HFFc6 (cell line): ENCODE measurements around the gene FARP1. TPM values are rescaled to one million over a fixed set of nuclear protein-coding genes. Genes with fewer than 3 reads are reported as not detected.

Experiments
- DNase-seq: peaks from one replicate; pipeline ENCODE4 v3.0.0-alpha.2; 2018
- H3K27ac Mint-ChIP-seq: 2 replicates; pipeline ENCODE4 v1.8.0; 2020; ENCODE audit warnings: mild to moderate bottlenecking, mixed read lengths
- H3K27me3 Mint-ChIP-seq: 2 replicates; pipeline ENCODE4 v1.8.0; 2021; ENCODE audit warnings: mild to moderate bottlenecking, moderate library complexity, mixed read lengths; ENCODE audit not compliant: insufficient read depth
- H3K36me3 Mint-ChIP-seq: 2 replicates; pipeline ENCODE4 v1.8.0; 2021; ENCODE audit warnings: low read depth, mixed read lengths
- H3K4me1 Mint-ChIP-seq: 2 replicates; pipeline ENCODE4 v1.8.0; 2020; ENCODE audit warnings: low read depth, mixed read lengths
- H3K4me3 Mint-ChIP-seq: 2 replicates; pipeline ENCODE4 v1.8.0; 2020; ENCODE audit warnings: mild to moderate bottlenecking, moderate library complexity, mixed read lengths
- H3K9me3 Mint-ChIP-seq: 2 replicates; pipeline ENCODE4 v1.8.0; 2020; ENCODE audit warnings: mild to moderate bottlenecking, mixed read lengths
- CTCF ChIP-seq: fragments of 200-600 bp; sonication (generic); IDR thresholded peaks from 2 replicates; pipeline ENCODE4 v1.5.0; 2021; ENCODE audit warnings: antibody characterized with exemption, mild to moderate bottlenecking
- total RNA-seq, 6 experiments: library from RNA; stranded (reverse); fragmentation: NEBNext Ultra II Directional; extraction: Animal tissue kit (Norgen Biotek cat#: 25700); gene quantifications; 2 replicates in 1 of 6; 3 replicates in 5 of 6; pipeline ENCODE4 v1.2.3, GENCODE V29; 2021

FARP1 gene
- total RNA-seq, 6 experiments from 2014 or later: 140 to 181 (median 150) TPM

- Mint-ChIP-seq H3K27ac (no peak overlapping the region), H3K4me1 (peaks cover 17% of the 10 kb centered on the region), H3K9me3 (no peaks in the 10 kb centered on the region), H3K4me3 (no peak overlapping the region), H3K27me3 (peaks cover 4% of the 10 kb centered on the region), H3K36me3 (peaks cover 22% of the 10 kb centered on the region)
- no peak for TF ChIP-seq CTCF
- no peak for DNase-seq
Observed at GRCh38 chr13:98364179-98364578, 221.3 kb downstream of the FARP1 start.

GRCh38 chr13:98364647-98365046 is 221.8 kb downstream of the FARP1 start:
- peaks cover 25% of the 10 kb centered on the region for H3K36me3 Mint-ChIP-seq
- TF ChIP-seq CTCF: no peak
- peaks cover 19% of the 10 kb centered on the region for H3K4me1 Mint-ChIP-seq
- DNase-seq: no peak
- peaks cover 2% of the 10 kb centered on the region for H3K27me3 Mint-ChIP-seq
- H3K9me3 Mint-ChIP-seq: no peaks in the 10 kb centered on the region
- no peak overlapping the region for H3K27ac Mint-ChIP-seq
- H3K4me3 Mint-ChIP-seq: no peak overlapping the region

GRCh38 chr13:98365302-98365701 is 222.4 kb downstream of the FARP1 start:
- TF ChIP-seq CTCF: no peak
- no peaks in the 10 kb centered on the region for H3K9me3 Mint-ChIP-seq
- H3K4me1 Mint-ChIP-seq: peaks cover 25% of the 10 kb centered on the region
- no peak overlapping the region for H3K4me3 Mint-ChIP-seq
- H3K27me3 Mint-ChIP-seq: peaks cover 6% of the 10 kb centered on the region
- no peak for DNase-seq
- H3K27ac Mint-ChIP-seq: no peak overlapping the region
- H3K36me3 Mint-ChIP-seq: peaks cover 30% of the 10 kb centered on the region

- no peak for TF ChIP-seq CTCF
- Mint-ChIP-seq H3K36me3 (peaks cover 34% of the 10 kb centered on the region), H3K4me3 (no peak overlapping the region), H3K9me3 (no peaks in the 10 kb centered on the region), H3K27ac (peak overlapping the region; percentile 14; the same call in 1 of the 2 replicates), H3K27me3 (peaks cover 11% of the 10 kb centered on the region), H3K4me1 (peaks cover 33% of the 10 kb centered on the region)
- DNase-seq: no peak
Observed at GRCh38 chr13:98366010-98366409, 223.1 kb downstream of the FARP1 start.

- no peak overlapping the region for H3K4me3 Mint-ChIP-seq
- no peaks in the 10 kb centered on the region for H3K9me3 Mint-ChIP-seq
- no peak overlapping the region for H3K27ac Mint-ChIP-seq
- TF ChIP-seq CTCF: no peak
- H3K27me3 Mint-ChIP-seq: peaks cover 11% of the 10 kb centered on the region
- H3K36me3 Mint-ChIP-seq: peaks cover 35% of the 10 kb centered on the region
- no peak for DNase-seq
- peaks cover 37% of the 10 kb centered on the region for H3K4me1 Mint-ChIP-seq
Observed at GRCh38 chr13:98366443-98366842, 223.5 kb downstream of the FARP1 start.

GRCh38 chr13:98366959-98367358 is 224.1 kb downstream of the FARP1 start:
- H3K4me3 Mint-ChIP-seq: no peak overlapping the region
- no peak for DNase-seq
- TF ChIP-seq CTCF: no peak
- H3K27me3 Mint-ChIP-seq: peaks cover 11% of the 10 kb centered on the region
- peaks cover 42% of the 10 kb centered on the region for H3K4me1 Mint-ChIP-seq
- peaks cover 39% of the 10 kb centered on the region for H3K36me3 Mint-ChIP-seq
- H3K27ac Mint-ChIP-seq: no peak overlapping the region
- no peaks in the 10 kb centered on the region for H3K9me3 Mint-ChIP-seq
